Caco-2 (cell line): Measurements from ENCODE around the gene APOBEC3C. TPM values are rescaled to one million over a fixed set of nuclear protein-coding genes. Genes with fewer than 3 reads are reported as not detected.

ENCODE experiments used
- BruUV-seq: library from RNA; stranded (reverse); fragments of 400-500 nt; replicated peaks from 2 replicates; lab custom pipeline; 2021; lab: Mats Ljungman, UMichigan
- CTCF ChIA-PET: fragments of 300-600 bp; sonication (Branson Sonifier 250); formaldehyde crosslinking; loops from one replicate; lab custom pipeline; 2022; ENCODE audit warnings: antibody characterized with exemption; lab: Charles Lee
- POLR2A ChIA-PET: fragments of 300-600 bp; sonication (Branson Sonifier 250); formaldehyde crosslinking; loops from one replicate; lab custom pipeline; 2022; ENCODE audit warnings: antibody characterized with exemption; lab: Charles Lee
- DNase-seq, 2 experiments: peaks; one replicate each; pipeline versions ENCODE4 v3.0.0 to v3.0.0-alpha.2; 2020 to 2022
- H3K27me3 ChIP-seq: replicated peaks from 2 replicates; pipeline ENCODE4 v1.6.0; 2011; ENCODE audit warnings: low read length; ENCODE audit not compliant: control insufficient read depth, insufficient read depth
- H3K36me3 ChIP-seq: 2 replicates; pipeline ENCODE4 v1.5.1; 2011; ENCODE audit warnings: low read length; ENCODE audit not compliant: control insufficient read depth, insufficient read depth
- H3K4me1 ChIP-seq: fragments of 250-450 bp; sonication (Bioruptor Pico); 2 replicates; pipeline ENCODE4 v1.5.1; 2020; ENCODE audit warnings: mild to moderate bottlenecking
- H3K4me3 ChIP-seq: 2 replicates; pipeline ENCODE4 v1.5.1; 2011; ENCODE audit warnings: low read depth, mild to moderate bottlenecking, control low read depth, low read length
- H3K9me3 ChIP-seq: fragments of 250-450 bp; sonication (Bioruptor Pico); 2 replicates; pipeline ENCODE4 v1.5.1; 2020; ENCODE audit warnings: mild to moderate bottlenecking, moderate library complexity
- H3K27ac Mint-ChIP-seq: one replicate; pipeline ENCODE4 v1.8.0; 2022; ENCODE audit warnings: mixed read lengths; ENCODE audit not compliant: unreplicated experiment
- H3K27me3 Mint-ChIP-seq: one replicate; pipeline ENCODE4 v1.8.0; 2022; ENCODE audit warnings: mixed read lengths; ENCODE audit not compliant: insufficient read depth, unreplicated experiment
- H3K36me3 Mint-ChIP-seq: one replicate; pipeline ENCODE4 v1.8.0; 2022; ENCODE audit warnings: mild to moderate bottlenecking, mixed read lengths; ENCODE audit not compliant: insufficient read depth, unreplicated experiment
- H3K4me1 Mint-ChIP-seq: one replicate; pipeline ENCODE4 v1.8.0; 2022; ENCODE audit warnings: low read depth, mixed read lengths; ENCODE audit not compliant: unreplicated experiment
- H3K4me3 Mint-ChIP-seq: one replicate; pipeline ENCODE4 v1.8.0; 2022; ENCODE audit warnings: mild to moderate bottlenecking, moderate library complexity, mixed read lengths; ENCODE audit not compliant: unreplicated experiment
- H3K9me3 Mint-ChIP-seq: one replicate; pipeline ENCODE4 v1.8.0; 2022; ENCODE audit warnings: mixed read lengths; ENCODE audit not compliant: unreplicated experiment
- CTCF ChIP-seq, 2 experiments: fragments of 200-600 bp in 1 of 2; IDR thresholded peaks; 1 replicate in 1 of 2; 2 replicates in 1 of 2; pipeline versions ENCODE4 v1.5.1 to v1.8.0; 2011 to 2022; ENCODE audit warnings: antibody characterized with exemption in 1 of 2, control low read depth in 1 of 2, inconsistent platforms in 1 of 2, low read depth in 1 of 2, low read length in 1 of 2, mild to moderate bottlenecking in 1 of 2, moderate library complexity in 1 of 2; ENCODE audit not compliant: insufficient read depth in 1 of 2, severe bottlenecking in 1 of 2, unreplicated experiment in 1 of 2
- intact Hi-C: fragments of 100-400 bp; cut with micrococcal nuclease; formaldehyde crosslinking; loops from one replicate; pipeline ENCODE4 v1.10.0; 2022; ENCODE audit not compliant: unreplicated experiment
- total RNA-seq: library from RNA; stranded (reverse); gene quantifications from 2 replicates; pipeline ENCODE4 v1.2.3, GENCODE V29; 2022

The APOBEC3C gene
- total RNA-seq, 1 experiment from 2014 or later, result 25.1 TPM

GRCh38 chr22:38965614-38966379, 48.3 kb upstream of the APOBEC3C start:
- H3K4me3 Mint-ChIP-seq, result no peak overlapping the region
- no peak for TF ChIP-seq CTCF (IDR thresholded peaks at IDR 0.05; ENCODE audit: insufficient read depth in 1 of 2, low read depth in 1 of 2, low read length in 1 of 2, severe bottlenecking in 1 of 2, unreplicated experiment in 1 of 2)
- no peak overlapping the region for H3K27ac Mint-ChIP-seq
- intact Hi-C loops, result loop anchor here (2.0 kb wide), 1 partner anchor 41 kb away; no protein-coding TSS in a partner anchor
- no peak for DNase-seq
- Histone ChIP-seq H3K27me3 (no peaks in the 10 kb centered on the region), H3K4me3 (no peak overlapping the region), H3K9me3 (no peaks in the 10 kb centered on the region), H3K36me3 (no peaks in the 10 kb centered on the region), H3K4me1 (peaks cover 19% of the 10 kb centered on the region)
- ChIA-PET CTCF (no interaction called here), POLR2A (no interaction called here)
- H3K36me3 Mint-ChIP-seq, result peaks cover 4% of the 10 kb centered on the region
- H3K27me3 Mint-ChIP-seq, result no peaks in the 10 kb centered on the region
- H3K9me3 Mint-ChIP-seq, result no peaks in the 10 kb centered on the region
- H3K4me1 Mint-ChIP-seq, result peaks cover 13% of the 10 kb centered on the region
- BruUV-seq, result no TSS peak

- ChIA-PET CTCF (interaction anchor here (0.6 kb wide), 1 partner anchor 37 kb away, joined by 3 read pairs; no protein-coding TSS in a partner anchor), POLR2A (no interaction called here)
- no peaks in the 10 kb centered on the region for H3K9me3 Mint-ChIP-seq
- peaks cover 19% of the 10 kb centered on the region for H3K4me1 ChIP-seq
- H3K27me3 Mint-ChIP-seq, result no peaks in the 10 kb centered on the region
- DNase-seq, result no peak
- no peaks in the 10 kb centered on the region for H3K27me3 ChIP-seq
- H3K9me3 ChIP-seq, result no peaks in the 10 kb centered on the region
- no TSS peak for BruUV-seq
- TF ChIP-seq CTCF (IDR thresholded peaks at IDR 0.05; ENCODE audit: insufficient read depth in 1 of 2, low read depth in 1 of 2, low read length in 1 of 2, severe bottlenecking in 1 of 2, unreplicated experiment in 1 of 2), result no peak
- no peak overlapping the region for H3K4me3 ChIP-seq
- no peak overlapping the region for H3K27ac Mint-ChIP-seq
- H3K4me1 Mint-ChIP-seq, result peaks cover 13% of the 10 kb centered on the region
- H3K36me3 ChIP-seq, result no peaks in the 10 kb centered on the region
- intact Hi-C loops, result no loop called here
- peaks cover 5% of the 10 kb centered on the region for H3K36me3 Mint-ChIP-seq
- no peak overlapping the region for H3K4me3 Mint-ChIP-seq
Observed at GRCh38 chr22:38966380-38966702, 47.7 kb upstream of the APOBEC3C start.

GRCh38 chr22:38966942-38967341, 47.1 kb upstream of the APOBEC3C start:
- ChIA-PET POLR2A (no interaction called here), CTCF (interaction anchor here (0.6 kb wide), 1 partner anchor 36 kb away, joined by 3 read pairs; no protein-coding TSS in a partner anchor)
- BruUV-seq, result no TSS peak
- H3K27ac Mint-ChIP-seq, result no peak overlapping the region
- no peaks in the 10 kb centered on the region for H3K9me3 Mint-ChIP-seq
- H3K4me1 ChIP-seq, result peaks cover 19% of the 10 kb centered on the region
- intact Hi-C loops, result no loop called here
- no peaks in the 10 kb centered on the region for H3K27me3 Mint-ChIP-seq
- H3K4me1 Mint-ChIP-seq, result peaks cover 13% of the 10 kb centered on the region
- TF ChIP-seq CTCF (IDR thresholded peaks at IDR 0.05; ENCODE audit: insufficient read depth in 1 of 2, low read depth in 1 of 2, low read length in 1 of 2, severe bottlenecking in 1 of 2, unreplicated experiment in 1 of 2), result no peak
- H3K36me3 Mint-ChIP-seq, result peaks cover 5% of the 10 kb centered on the region
- no peak for DNase-seq
- H3K4me3 ChIP-seq, result no peak overlapping the region
- no peak overlapping the region for H3K4me3 Mint-ChIP-seq
- H3K9me3 ChIP-seq, result no peaks in the 10 kb centered on the region
- H3K27me3 ChIP-seq, result no peaks in the 10 kb centered on the region
- H3K36me3 ChIP-seq, result no peaks in the 10 kb centered on the region
